Breast epithelium (tissue), 3 donors: Measurements from ENCODE around the gene ALX4.

Experiments used
- POLR2A ChIP-seq: fragments of 450-650 bp; IDR thresholded peaks from one replicate; pipeline ENCODE4 v1.6.1; 2016; ENCODE audit warnings: antibody characterized with exemption, mild to moderate bottlenecking, moderate library complexity
- TF ChIP-seq, protein P1 (sequence below), 3 donors: fragments of 450-650 bp; IDR thresholded peaks; one replicate each; pipeline ENCODE4 v1.5.1; 2016 to 2017; ENCODE audit warnings: antibody characterized with exemption in 3 of 3, mild to moderate bottlenecking in 3 of 3, moderate library complexity in 3 of 3

DNA sequence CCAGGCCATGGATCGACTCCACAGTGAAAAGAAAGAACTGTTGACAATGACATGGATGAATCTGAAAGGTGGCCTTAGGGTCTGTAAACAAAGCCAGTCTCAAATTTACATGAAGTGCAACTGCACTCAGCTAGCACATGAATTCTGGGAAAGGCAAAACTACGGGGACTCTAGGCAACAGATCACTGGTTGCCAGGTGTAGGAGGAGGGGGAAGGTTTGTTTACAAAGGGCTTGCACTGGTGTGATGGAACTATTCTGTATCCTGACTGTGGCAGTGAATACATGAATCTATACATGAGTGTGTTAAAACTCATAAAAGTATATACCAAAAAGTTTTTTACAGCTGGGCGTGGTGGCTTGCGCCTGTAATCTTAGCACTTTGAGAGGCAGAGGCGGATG, 27.3 kb downstream of the ALX4 start:
- TF ChIP-seq, protein P1, sequence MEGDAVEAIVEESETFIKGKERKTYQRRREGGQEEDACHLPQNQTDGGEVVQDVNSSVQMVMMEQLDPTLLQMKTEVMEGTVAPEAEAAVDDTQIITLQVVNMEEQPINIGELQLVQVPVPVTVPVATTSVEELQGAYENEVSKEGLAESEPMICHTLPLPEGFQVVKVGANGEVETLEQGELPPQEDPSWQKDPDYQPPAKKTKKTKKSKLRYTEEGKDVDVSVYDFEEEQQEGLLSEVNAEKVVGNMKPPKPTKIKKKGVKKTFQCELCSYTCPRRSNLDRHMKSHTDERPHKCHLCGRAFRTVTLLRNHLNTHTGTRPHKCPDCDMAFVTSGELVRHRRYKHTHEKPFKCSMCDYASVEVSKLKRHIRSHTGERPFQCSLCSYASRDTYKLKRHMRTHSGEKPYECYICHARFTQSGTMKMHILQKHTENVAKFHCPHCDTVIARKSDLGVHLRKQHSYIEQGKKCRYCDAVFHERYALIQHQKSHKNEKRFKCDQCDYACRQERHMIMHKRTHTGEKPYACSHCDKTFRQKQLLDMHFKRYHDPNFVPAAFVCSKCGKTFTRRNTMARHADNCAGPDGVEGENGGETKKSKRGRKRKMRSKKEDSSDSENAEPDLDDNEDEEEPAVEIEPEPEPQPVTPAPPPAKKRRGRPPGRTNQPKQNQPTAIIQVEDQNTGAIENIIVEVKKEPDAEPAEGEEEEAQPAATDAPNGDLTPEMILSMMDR (IDR thresholded peaks at IDR 0.05) = no peak
- no peak for TF ChIP-seq POLR2A
